AG09309 (cell line): ENCODE data around the gene PRRG2.

ENCODE experiments used
- DNase-seq: peaks from one replicate; pipeline ENCODE4 v3.0.0-alpha.2; 2010; ENCODE audit warnings: low read depth
- H3K4me3 ChIP-seq: 2 replicates; pipeline ENCODE4 v1.5.1; 2011; ENCODE audit warnings: mild to moderate bottlenecking, low read depth, low read length, moderate library complexity; ENCODE audit not compliant: control insufficient read depth
- CTCF ChIP-seq: IDR thresholded peaks from 2 replicates; pipeline ENCODE4 v1.5.1; 2011; ENCODE audit warnings: mild to moderate bottlenecking, low read depth, low read length, inconsistent platforms; ENCODE audit not compliant: insufficient read depth, control insufficient read depth; ENCODE audit errors: missing control alignments

Gene PRRG2

GRCh38 chr19:49551531-49551930 lies 29.6 kb upstream of the PRRG2 start:
- H3K4me3 ChIP-seq: no peak overlapping the region
- no peak for TF ChIP-seq CTCF
- DNase-seq: no peak

- DNase-seq: no peak
- no peak for TF ChIP-seq CTCF
- H3K4me3 ChIP-seq: no peak overlapping the region
These were observed 28.4 kb upstream of the PRRG2 start for GRCh38 chr19:49552749-49553148.

- no peak overlapping the region for H3K4me3 ChIP-seq
- no peak for TF ChIP-seq CTCF
- DNase-seq: peak; percentile 52
These were observed 27.5 kb upstream of the PRRG2 start for GRCh38 chr19:49553451-49554271.

GRCh38 chr19:49554701-49555181 lies 26.4 kb upstream of the PRRG2 start:
- TF ChIP-seq CTCF: no peak
- no peak for DNase-seq
- no peak overlapping the region for H3K4me3 ChIP-seq

GRCh38 chr19:49555600-49556411 lies 25.3 kb upstream of the PRRG2 start:
- no peak overlapping the region for H3K4me3 ChIP-seq
- no peak for TF ChIP-seq CTCF
- DNase-seq: no peak

- TF ChIP-seq CTCF: no peak
- H3K4me3 ChIP-seq: no peak overlapping the region
- no peak for DNase-seq
These were observed 24.4 kb upstream of the PRRG2 start for GRCh38 chr19:49556412-49557398.
